ENCODE results near the gene USE1.

- no peak for TF ChIP-seq CTCF (IDR thresholded peaks at IDR 0.05)
- TF ChIP-seq TCF7L2 (IDR thresholded peaks at IDR 0.05; ENCODE audit: low read depth, low read length): no peak
- no peak for TF ChIP-seq POLR2AphosphoS5 (IDR thresholded peaks at IDR 0.05; ENCODE audit: low read depth, low read length)
- TF ChIP-seq SIN3A (IDR thresholded peaks at IDR 0.05; ENCODE audit: borderline replicate concordance, insufficient read depth, low read depth, low read length): no peak
- no peak for TF ChIP-seq REST (IDR thresholded peaks at IDR 0.05; ENCODE audit: insufficient read depth in 1 of 2, low read depth in 2 of 2, low read length in 1 of 2)
Measured at GRCh38 chr19:17200408-17201079, 14.6 kb upstream of the USE1 start.

Data from Panc1 (cell line).